AG10803 (cell line): ENCODE results near the gene PLOD2.

Experiments
- DNase-seq: peaks from one replicate; pipeline ENCODE4 v3.0.0; 2010; ENCODE audit warnings: low read depth
- H3K4me3 ChIP-seq: 2 replicates; pipeline ENCODE4 v1.5.1; 2011; ENCODE audit warnings: mild to moderate bottlenecking, low read length, control low read depth
- TF ChIP-seq, protein P1 (sequence below): conservative IDR thresholded peaks from 2 replicates; pipeline ENCODE4 v1.5.1; 2011; ENCODE audit warnings: mild to moderate bottlenecking, low read length, control low read depth, inconsistent platforms

PLOD2 gene

GRCh38 chr3:146019508-146019907 lies 141.5 kb downstream of the PLOD2 start:
- no peak for DNase-seq
- TF ChIP-seq, protein P1, sequence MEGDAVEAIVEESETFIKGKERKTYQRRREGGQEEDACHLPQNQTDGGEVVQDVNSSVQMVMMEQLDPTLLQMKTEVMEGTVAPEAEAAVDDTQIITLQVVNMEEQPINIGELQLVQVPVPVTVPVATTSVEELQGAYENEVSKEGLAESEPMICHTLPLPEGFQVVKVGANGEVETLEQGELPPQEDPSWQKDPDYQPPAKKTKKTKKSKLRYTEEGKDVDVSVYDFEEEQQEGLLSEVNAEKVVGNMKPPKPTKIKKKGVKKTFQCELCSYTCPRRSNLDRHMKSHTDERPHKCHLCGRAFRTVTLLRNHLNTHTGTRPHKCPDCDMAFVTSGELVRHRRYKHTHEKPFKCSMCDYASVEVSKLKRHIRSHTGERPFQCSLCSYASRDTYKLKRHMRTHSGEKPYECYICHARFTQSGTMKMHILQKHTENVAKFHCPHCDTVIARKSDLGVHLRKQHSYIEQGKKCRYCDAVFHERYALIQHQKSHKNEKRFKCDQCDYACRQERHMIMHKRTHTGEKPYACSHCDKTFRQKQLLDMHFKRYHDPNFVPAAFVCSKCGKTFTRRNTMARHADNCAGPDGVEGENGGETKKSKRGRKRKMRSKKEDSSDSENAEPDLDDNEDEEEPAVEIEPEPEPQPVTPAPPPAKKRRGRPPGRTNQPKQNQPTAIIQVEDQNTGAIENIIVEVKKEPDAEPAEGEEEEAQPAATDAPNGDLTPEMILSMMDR = no peak
- H3K4me3 ChIP-seq = no peak overlapping the region
